ENCODE results near the gene PPP3CA.

- TF ChIP-seq EZH2 (IDR thresholded peaks at IDR 0.05; ENCODE audit: low read length, unreplicated experiment) (no peak), CTCF (conservative IDR thresholded peaks at IDR 0.05; ENCODE audit: low read depth, low read length) (no peak)
These were observed 160.7 kb downstream of the PPP3CA start for GRCh38 chr4:101186567-101187184.
